ENCODE data around the gene HK1. TPM values are rescaled to one million over a fixed set of nuclear protein-coding genes. Genes with fewer than 3 reads are reported as not detected.

Gene HK1
- total RNA-seq, 4 donors from 2014 or later = 12.5 to 47.0 (median 12.6) TPM

- H3K27ac ChIP-seq = no peak overlapping the region
- TF ChIP-seq POLR2A (IDR thresholded peaks at IDR 0.05) (no peak), CTCF (IDR thresholded peaks at IDR 0.05) (no peak)
- no peaks in the 10 kb centered on the region for H3K27me3 ChIP-seq
- peaks cover 0 to 24% (median 0%) of the 10 kb centered on the region in 3 donors for H3K36me3 ChIP-seq
- H3K4me1 ChIP-seq = peaks cover 0 to 6% (median 0%) of the 10 kb centered on the region in 4 donors
- no peak overlapping the region for H3K4me3 ChIP-seq
- no peaks in the 10 kb centered on the region for H3K9me3 ChIP-seq
- no peak for DNase-seq
Observed at GRCh38 chr10:69375307-69376151, 97.2 kb downstream of the HK1 start.

- H3K4me3 ChIP-seq = no peak overlapping the region
- H3K9me3 ChIP-seq = no peaks in the 10 kb centered on the region
- no peak overlapping the region for H3K27ac ChIP-seq
- H3K36me3 ChIP-seq = peaks cover 0 to 28% (median 0%) of the 10 kb centered on the region in 3 donors
- TF ChIP-seq CTCF (IDR thresholded peaks at IDR 0.05) = no peak
- no peak for TF ChIP-seq POLR2A (IDR thresholded peaks at IDR 0.05)
- no peak for DNase-seq
- H3K27me3 ChIP-seq = no peaks in the 10 kb centered on the region
- peaks cover 0 to 6% (median 0%) of the 10 kb centered on the region in 4 donors for H3K4me1 ChIP-seq
Observed at GRCh38 chr10:69376662-69377061, 98.4 kb downstream of the HK1 start.

- no peaks in the 10 kb centered on the region for H3K9me3 ChIP-seq
- peaks cover 0 to 6% (median 0%) of the 10 kb centered on the region in 4 donors for H3K4me1 ChIP-seq
- H3K27ac ChIP-seq = peak overlapping the region in 1 of 4 donors; percentile 11
- peaks cover 0 to 30% (median 0%) of the 10 kb centered on the region in 3 donors for H3K36me3 ChIP-seq
- no peaks in the 10 kb centered on the region for H3K27me3 ChIP-seq
- H3K4me3 ChIP-seq = no peak overlapping the region
- DNase-seq = no peak
- no peak for TF ChIP-seq POLR2A (IDR thresholded peaks at IDR 0.05)
- no peak for TF ChIP-seq CTCF (IDR thresholded peaks at IDR 0.05)
Observed at GRCh38 chr10:69377191-69377590, 98.9 kb downstream of the HK1 start.

GRCh38 chr10:69377933-69378332 is 99.6 kb downstream of the HK1 start:
- Histone ChIP-seq H3K27ac (peak overlapping the region in 2 of 4 donors; percentile 11 to 19), H3K27me3 (no peaks in the 10 kb centered on the region), H3K36me3 (peaks cover 0 to 36% (median 0%) of the 10 kb centered on the region in 3 donors), H3K9me3 (no peaks in the 10 kb centered on the region), H3K4me1 (peaks cover 0 to 6% (median 0%) of the 10 kb centered on the region in 4 donors), H3K4me3 (no peak overlapping the region)
- no peak for TF ChIP-seq POLR2A (IDR thresholded peaks at IDR 0.05)
- no peak for TF ChIP-seq CTCF (IDR thresholded peaks at IDR 0.05)
- no peak for DNase-seq

GRCh38 chr10:69379800-69380199 is 101.5 kb downstream of the HK1 start:
- TF ChIP-seq POLR2A (IDR thresholded peaks at IDR 0.05) (no peak), CTCF (IDR thresholded peaks at IDR 0.05) (no peak)
- peaks cover 0 to 52% (median 0%) of the 10 kb centered on the region in 3 donors for H3K36me3 ChIP-seq
- peaks cover 0 to 6% (median 0%) of the 10 kb centered on the region in 4 donors for H3K4me1 ChIP-seq
- DNase-seq = no peak
- no peak overlapping the region for H3K4me3 ChIP-seq
- no peaks in the 10 kb centered on the region for H3K9me3 ChIP-seq
- H3K27ac ChIP-seq = no peak overlapping the region
- no peaks in the 10 kb centered on the region for H3K27me3 ChIP-seq
